EH (cell line): ENCODE measurements around the gene DGKB.

ENCODE experiments used
- DNase-seq: peaks from one replicate; pipeline ENCODE4 v3.0.0-alpha.2; 2015; ENCODE audit warnings: low read depth

The DGKB gene

GRCh38 chr7:14385074-14385473 lies 517.5 kb downstream of the DGKB start:
- DNase-seq = no peak

DNA sequence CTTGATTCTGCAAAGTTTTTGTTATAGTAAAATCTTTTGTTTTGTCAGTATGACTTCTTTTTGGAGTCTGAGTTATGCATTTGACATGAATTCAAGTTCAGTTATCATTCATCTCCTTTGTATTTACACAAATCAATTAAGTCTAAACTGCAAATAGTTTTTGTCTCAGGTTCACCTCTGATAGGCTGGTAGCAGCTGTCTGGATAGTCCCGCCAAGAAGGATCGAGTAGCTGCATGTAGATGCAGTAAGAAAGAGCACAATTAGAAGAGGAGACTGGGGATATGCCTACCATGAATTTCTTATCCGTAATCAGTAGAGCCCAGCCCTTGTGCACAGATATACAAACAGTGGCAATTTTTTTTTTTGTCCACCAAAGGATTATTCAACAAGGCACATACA lies 520.6 kb downstream of the DGKB start:
- no peak for DNase-seq

DNA sequence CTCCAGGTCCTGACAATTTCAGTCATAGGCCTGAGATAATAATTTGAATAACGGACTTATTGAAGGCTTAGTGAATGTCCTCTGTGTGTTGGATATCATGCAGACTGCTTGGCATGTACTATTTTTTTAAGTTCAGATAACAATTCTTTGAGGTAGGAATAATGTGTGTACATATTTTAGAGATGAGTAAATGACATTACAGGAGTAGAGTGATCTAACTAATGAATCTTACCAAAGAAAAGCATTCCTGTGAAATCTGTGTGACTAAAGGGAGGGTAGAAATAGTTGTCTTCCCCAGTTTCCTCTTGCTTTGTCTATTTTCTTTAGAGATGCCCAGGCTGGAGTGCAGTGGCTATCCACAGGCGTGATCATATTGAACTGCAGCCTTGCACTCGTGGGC lies 521.2 kb downstream of the DGKB start:
- no peak for DNase-seq

- no peak for DNase-seq
Observed at GRCh38 chr7:14380881-14381280, 521.7 kb downstream of the DGKB start.

DNA sequence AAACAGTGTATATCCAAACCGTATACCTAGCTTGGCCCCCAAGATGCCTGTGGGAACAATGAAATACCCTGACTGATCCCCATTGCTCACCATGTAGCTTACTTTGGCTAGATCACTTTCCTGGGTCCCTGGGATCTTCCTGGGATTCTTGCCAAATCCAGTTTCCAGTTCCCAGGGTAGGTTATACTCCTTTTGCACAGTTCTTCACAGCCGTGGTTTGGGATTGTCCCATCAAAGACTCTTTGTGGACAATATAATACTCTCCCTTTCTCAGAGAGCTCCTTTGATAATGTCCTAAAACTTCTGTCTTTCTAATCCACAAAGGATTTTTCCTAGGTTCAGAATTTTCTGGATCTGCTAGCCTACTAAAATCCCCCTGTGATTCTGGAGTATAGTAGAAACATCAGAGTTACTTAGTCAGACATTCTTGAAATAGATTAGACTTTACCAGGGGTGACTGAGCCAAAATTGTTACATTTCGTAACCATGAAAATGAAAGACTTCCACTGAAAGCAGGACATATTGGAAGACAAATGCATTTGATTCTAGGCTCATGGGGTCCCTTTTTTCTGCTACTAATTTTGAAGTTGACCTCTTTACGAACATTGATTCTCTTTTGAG lies 524.8 kb downstream of the DGKB start:
- no peak for DNase-seq

- DNase-seq = no peak
Observed at GRCh38 chr7:14376711-14377110, 525.8 kb downstream of the DGKB start.

GRCh38 chr7:14375998-14376397 lies 526.6 kb downstream of the DGKB start:
- DNase-seq = no peak

- no peak for DNase-seq
Observed at GRCh38 chr7:14374336-14374735, 528.2 kb downstream of the DGKB start.

GRCh38 chr7:14368285-14368684 lies 534.3 kb downstream of the DGKB start:
- no peak for DNase-seq

- no peak for DNase-seq
Observed at GRCh38 chr7:14351167-14351566, 551.4 kb downstream of the DGKB start.

DNA sequence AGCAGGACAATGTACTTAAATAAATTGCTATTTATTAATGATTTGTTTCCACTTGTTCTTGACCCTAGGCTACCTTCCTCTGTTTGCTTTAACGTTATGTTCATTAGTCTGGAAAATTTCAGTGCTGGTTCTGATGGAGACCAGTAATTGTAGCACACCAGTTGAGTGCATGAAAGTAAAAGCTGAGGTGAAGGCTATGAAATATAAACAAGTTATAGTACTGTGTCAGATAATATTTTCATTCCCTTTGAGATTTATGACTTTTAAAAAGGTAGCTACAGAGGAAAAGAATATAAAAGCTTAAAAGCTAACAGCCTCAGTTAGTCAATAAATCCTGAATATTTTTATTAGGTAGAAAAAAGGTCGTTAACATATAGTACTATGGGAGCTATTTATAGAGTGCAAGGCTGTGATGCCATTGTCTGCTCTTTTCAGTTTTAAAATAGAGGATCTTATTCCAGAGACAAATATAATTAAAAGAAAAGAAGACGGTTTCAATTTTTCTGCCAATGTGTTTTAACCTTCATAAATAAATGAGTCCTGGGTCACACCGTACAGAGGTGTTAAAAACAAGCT lies 561.3 kb downstream of the DGKB start:
- DNase-seq = no peak

DNA sequence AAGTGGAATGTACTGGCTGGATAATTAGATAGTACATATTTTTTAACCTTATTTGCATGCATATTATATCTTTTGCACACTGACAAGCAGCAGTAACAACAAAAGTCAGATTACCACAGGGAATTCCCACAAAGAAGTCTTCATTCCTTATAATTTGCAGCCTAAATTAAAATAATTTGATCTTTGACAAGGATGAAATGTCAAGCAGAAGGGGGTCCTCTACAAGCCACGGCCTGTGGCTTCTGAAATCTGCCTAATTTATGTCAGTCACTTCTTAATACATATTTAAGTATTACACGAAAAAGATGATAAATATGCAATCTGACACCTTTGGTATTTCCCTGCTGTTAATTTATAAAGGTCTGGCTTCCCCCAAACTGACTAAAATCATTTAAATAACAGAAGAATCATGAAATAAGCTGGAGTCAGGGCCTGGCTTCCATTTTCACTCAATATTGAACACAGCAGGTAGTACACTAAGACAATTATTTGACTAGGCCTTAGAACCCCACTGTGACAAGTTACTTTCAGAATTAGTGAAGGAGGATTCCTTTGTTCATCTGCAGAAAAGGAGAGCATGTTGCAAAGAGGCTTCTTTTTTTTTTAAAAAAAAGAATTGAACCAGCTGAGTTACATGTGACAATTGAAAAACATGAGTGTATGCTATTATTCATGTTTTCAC lies 562.0 kb downstream of the DGKB start:
- no peak for DNase-seq

- DNase-seq = no peak
Observed at GRCh38 chr7:14339861-14340260, 562.7 kb downstream of the DGKB start.

- no peak for DNase-seq
Observed at GRCh38 chr7:14336256-14336655, 566.3 kb downstream of the DGKB start.

GRCh38 chr7:14332155-14332554 lies 570.4 kb downstream of the DGKB start:
- DNase-seq = no peak

GRCh38 chr7:14324767-14325166 lies 577.8 kb downstream of the DGKB start:
- DNase-seq = no peak

GRCh38 chr7:14322724-14323123 lies 579.8 kb downstream of the DGKB start:
- DNase-seq = no peak

- DNase-seq = no peak
Observed at GRCh38 chr7:14321947-14322346, 580.6 kb downstream of the DGKB start.

- DNase-seq = no peak
Observed at GRCh38 chr7:14309432-14309831, 593.1 kb downstream of the DGKB start.

GRCh38 chr7:14305233-14305866 lies 597.2 kb downstream of the DGKB start:
- no peak for DNase-seq

DNA sequence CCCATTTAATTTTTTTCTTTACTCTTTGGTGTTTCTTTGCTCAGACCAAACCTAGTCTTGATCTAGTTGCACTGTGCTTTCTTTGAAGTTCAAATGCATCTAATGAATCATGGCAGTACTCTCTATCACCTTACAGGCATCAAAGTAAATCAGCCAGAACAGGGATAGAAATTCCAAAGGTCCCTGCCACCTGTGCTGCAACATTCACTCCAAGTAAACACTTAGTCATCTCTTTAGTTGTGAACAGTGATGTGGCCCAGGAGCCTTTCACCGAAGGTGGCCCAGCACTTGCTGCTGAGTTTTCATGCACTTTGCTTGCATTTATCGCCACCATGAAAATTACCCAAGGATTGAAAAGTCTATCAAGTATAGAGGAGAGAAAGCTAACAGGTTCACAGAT lies 599.0 kb downstream of the DGKB start:
- no peak for DNase-seq

DNA sequence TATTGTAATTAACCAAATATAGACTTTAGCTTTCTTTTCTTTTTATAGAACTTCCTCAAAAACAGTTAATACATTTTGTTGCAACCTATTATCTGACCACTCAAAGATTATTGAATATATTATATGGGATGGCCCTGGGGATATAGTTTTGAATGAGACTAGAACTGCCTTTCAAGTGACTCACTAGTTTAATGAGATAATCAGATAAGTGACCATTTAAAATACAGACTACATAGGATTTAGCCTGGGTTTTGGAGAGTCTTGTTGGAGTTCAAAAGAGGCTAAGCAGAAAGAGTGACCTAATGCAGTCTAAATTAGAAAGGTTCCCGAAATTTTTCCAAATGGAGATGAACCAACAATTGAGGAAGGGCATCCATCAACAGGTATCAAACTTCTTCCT lies 607.9 kb downstream of the DGKB start:
- DNase-seq = no peak

GRCh38 chr7:14293434-14293833 lies 609.1 kb downstream of the DGKB start:
- DNase-seq = no peak
